A549 (cell line): ENCODE measurements around the gene FOXJ3.

ENCODE experiments used
- FOSL2 ChIP-seq, 2 experiments: fragments of 450-650 bp in 1 of 2; fragments of >200 bp in 1 of 2; sonication (Bioruptor Twin) in 1 of 2; formaldehyde crosslinking; IDR thresholded peaks; 2 replicates each; pipeline versions ENCODE4 v1.5.0 to v1.6.1; 2016 to 2020; ENCODE audit warnings: mild to moderate bottlenecking in 1 of 2, moderate library complexity in 1 of 2
- RAD21 ChIP-seq, 2 experiments: fragments of >200 bp in 1 of 2; sonication (Bioruptor Twin) in 1 of 2; formaldehyde crosslinking in 1 of 2; IDR thresholded peaks in 1 of 2; conservative IDR thresholded peaks in 1 of 2; 2 replicates in 1 of 2; 3 replicates in 1 of 2; pipeline ENCODE4 v1.6.1; 2012 to 2018; ENCODE audit warnings: inconsistent platforms in 1 of 2
- TF ChIP-seq, protein P1 (sequence below): fragments of >200 bp; sonication (Bioruptor Twin); formaldehyde crosslinking; IDR thresholded peaks from 3 replicates; pipeline ENCODE4 v1.5.1; 2016

DNA sequence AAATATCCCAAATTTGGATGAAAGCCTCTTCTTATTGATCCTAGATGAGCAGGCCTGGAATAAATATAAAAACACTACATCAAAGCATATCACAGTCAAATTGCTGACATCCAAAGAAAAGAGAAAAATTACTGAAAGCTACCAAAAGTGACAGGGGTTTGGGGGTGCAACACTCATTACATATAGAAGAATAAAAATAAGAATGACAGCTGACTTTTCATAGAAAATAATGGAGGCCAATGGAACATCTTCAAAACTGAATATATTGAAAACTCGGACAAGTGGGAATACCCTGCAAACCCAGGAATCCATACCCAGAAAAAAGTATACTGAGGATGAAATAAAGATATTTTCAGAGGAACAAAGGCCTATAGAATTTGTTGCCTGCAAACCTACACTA, 84.0 kb downstream of the FOXJ3 start:
- TF ChIP-seq, protein P1, sequence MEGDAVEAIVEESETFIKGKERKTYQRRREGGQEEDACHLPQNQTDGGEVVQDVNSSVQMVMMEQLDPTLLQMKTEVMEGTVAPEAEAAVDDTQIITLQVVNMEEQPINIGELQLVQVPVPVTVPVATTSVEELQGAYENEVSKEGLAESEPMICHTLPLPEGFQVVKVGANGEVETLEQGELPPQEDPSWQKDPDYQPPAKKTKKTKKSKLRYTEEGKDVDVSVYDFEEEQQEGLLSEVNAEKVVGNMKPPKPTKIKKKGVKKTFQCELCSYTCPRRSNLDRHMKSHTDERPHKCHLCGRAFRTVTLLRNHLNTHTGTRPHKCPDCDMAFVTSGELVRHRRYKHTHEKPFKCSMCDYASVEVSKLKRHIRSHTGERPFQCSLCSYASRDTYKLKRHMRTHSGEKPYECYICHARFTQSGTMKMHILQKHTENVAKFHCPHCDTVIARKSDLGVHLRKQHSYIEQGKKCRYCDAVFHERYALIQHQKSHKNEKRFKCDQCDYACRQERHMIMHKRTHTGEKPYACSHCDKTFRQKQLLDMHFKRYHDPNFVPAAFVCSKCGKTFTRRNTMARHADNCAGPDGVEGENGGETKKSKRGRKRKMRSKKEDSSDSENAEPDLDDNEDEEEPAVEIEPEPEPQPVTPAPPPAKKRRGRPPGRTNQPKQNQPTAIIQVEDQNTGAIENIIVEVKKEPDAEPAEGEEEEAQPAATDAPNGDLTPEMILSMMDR: no peak
- TF ChIP-seq FOSL2 (IDR thresholded peaks at IDR 0.05) (no peak), FOSL2 (CRISPR knock-in tag; IDR thresholded peaks at IDR 0.05) (no peak), RAD21 (conservative IDR thresholded peaks at IDR 0.05 in 1 of 2, IDR thresholded peaks at IDR 0.05 in 1 of 2) (no peak)
